Astrocyte (in vitro differentiated cells and primary cell): Measurements from ENCODE around the gene SMOC1. TPM values are rescaled to one million over a fixed set of nuclear protein-coding genes. Genes with fewer than 3 reads are reported as not detected.

Experiments
- DNase-seq: peaks from one replicate; pipeline ENCODE4 v3.0.0-alpha.2; 2010; ENCODE audit warnings: low read depth
- FAIRE-seq: peaks from 2 replicates; lab custom pipeline; 2011; peaks lifted over from hg19 to GRCh38; lab: Jason Lieb, UNC
- H2AFZ ChIP-seq: 2 replicates; pipeline ENCODE4 v1.6.0; 2012; ENCODE audit warnings: low read depth, low read length, inconsistent platforms
- H3K27ac ChIP-seq: 2 replicates; pipeline ENCODE4 v1.5.1; 2011; ENCODE audit warnings: low read depth, low read length, inconsistent platforms
- H3K27me3 ChIP-seq: 2 replicates; pipeline ENCODE4 v1.6.0; 2011; ENCODE audit warnings: low read length, inconsistent platforms; ENCODE audit not compliant: insufficient read depth
- H3K36me3 ChIP-seq: 2 replicates; pipeline ENCODE4 v1.5.1; 2011; ENCODE audit warnings: low read length, inconsistent platforms; ENCODE audit not compliant: insufficient read depth
- H3K4me1 ChIP-seq: 2 replicates; pipeline ENCODE4 v1.5.1; 2011; ENCODE audit warnings: low read length, inconsistent platforms; ENCODE audit not compliant: insufficient read depth
- H3K4me2 ChIP-seq: 2 replicates; pipeline ENCODE4 v1.6.0; 2012; ENCODE audit warnings: low read length, inconsistent platforms
- H3K4me3 ChIP-seq: 2 replicates; pipeline ENCODE4 v1.5.1; 2011; ENCODE audit warnings: low read depth, mild to moderate bottlenecking, low read length, inconsistent platforms; ENCODE audit not compliant: insufficient read depth
- H3K79me2 ChIP-seq: 2 replicates; pipeline ENCODE4 v1.6.0; 2012; ENCODE audit warnings: mild to moderate bottlenecking, low read length, inconsistent platforms; ENCODE audit not compliant: insufficient read depth
- H3K9ac ChIP-seq: 2 replicates; pipeline ENCODE4 v1.6.0; 2012; ENCODE audit warnings: mild to moderate bottlenecking, low read length, inconsistent platforms
- H3K9me3 ChIP-seq: 2 replicates; pipeline ENCODE4 v1.5.1; 2012; ENCODE audit warnings: low read depth, mild to moderate bottlenecking, low read length, inconsistent platforms; ENCODE audit not compliant: insufficient read depth
- H4K20me1 ChIP-seq: 2 replicates; pipeline ENCODE4 v1.6.0; 2012; ENCODE audit warnings: low read length, inconsistent platforms; ENCODE audit not compliant: insufficient read depth
- H3K27ac Mint-ChIP-seq: one replicate; pipeline ENCODE4 v1.8.0; 2021; ENCODE audit warnings: mild to moderate bottlenecking, mixed read lengths; ENCODE audit not compliant: unreplicated experiment
- H3K27me3 Mint-ChIP-seq: one replicate; pipeline ENCODE4 v1.8.0; 2021; ENCODE audit warnings: low read depth, mixed read lengths; ENCODE audit not compliant: unreplicated experiment
- H3K36me3 Mint-ChIP-seq: one replicate; pipeline ENCODE4 v1.8.0; 2021; ENCODE audit warnings: low read depth, mixed read lengths; ENCODE audit not compliant: unreplicated experiment
- H3K4me1 Mint-ChIP-seq: one replicate; pipeline ENCODE4 v1.8.0; 2021; ENCODE audit warnings: low read depth, mixed read lengths; ENCODE audit not compliant: unreplicated experiment
- H3K4me3 Mint-ChIP-seq: one replicate; pipeline ENCODE4 v1.8.0; 2021; ENCODE audit warnings: mild to moderate bottlenecking, moderate library complexity, mixed read lengths; ENCODE audit not compliant: unreplicated experiment
- H3K9me3 Mint-ChIP-seq: one replicate; pipeline ENCODE4 v1.8.0; 2021; ENCODE audit warnings: mild to moderate bottlenecking, mixed read lengths; ENCODE audit not compliant: unreplicated experiment
- EZH2 ChIP-seq: IDR thresholded peaks from 2 replicates; pipeline ENCODE4 v1.6.1; 2012; ENCODE audit warnings: mild to moderate bottlenecking, low read length, inconsistent platforms; ENCODE audit not compliant: insufficient read depth
- total RNA-seq: library from RNA; stranded (reverse); gene quantifications from 2 replicates; pipeline ENCODE4 v1.2.1, GENCODE V29; 2021
- TF ChIP-seq, protein P1 (sequence below): IDR thresholded peaks from 2 replicates; pipeline ENCODE4 v1.5.1; 2011; ENCODE audit warnings: low read depth, mild to moderate bottlenecking, inconsistent platforms, low read length, moderate library complexity; ENCODE audit not compliant: insufficient read depth

The SMOC1 gene
- total RNA-seq, 1 donor from 2014 or later, result 0.16 TPM

DNA sequence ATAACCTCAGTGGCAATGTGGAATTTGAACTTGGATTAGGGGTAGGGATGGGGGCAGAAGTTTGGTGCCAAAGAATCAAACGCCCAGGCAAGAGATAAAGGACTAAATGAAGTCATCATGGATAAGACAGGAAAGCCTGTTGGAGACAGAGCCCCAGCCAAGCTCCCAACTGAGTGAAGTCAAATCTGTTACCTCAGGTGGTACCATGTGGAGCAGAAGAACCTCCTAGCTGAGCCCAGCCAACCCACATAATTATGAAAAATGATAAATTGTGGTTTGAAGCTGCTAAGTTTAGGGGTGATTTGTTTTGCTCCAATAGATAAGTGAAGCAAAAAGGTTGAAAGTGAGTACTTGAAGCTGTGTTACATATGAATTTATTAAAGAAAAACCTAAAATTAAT is 66.1 kb downstream of the SMOC1 start:
- no peak overlapping the region for H2AFZ ChIP-seq
- DNase-seq (no peak), FAIRE-seq (no peak)
- no peaks in the 10 kb centered on the region for H3K79me2 ChIP-seq
- H4K20me1 ChIP-seq, result no peaks in the 10 kb centered on the region
- no peak overlapping the region for H3K4me3 ChIP-seq
- H3K36me3 ChIP-seq, result no peaks in the 10 kb centered on the region
- TF ChIP-seq, protein P1, sequence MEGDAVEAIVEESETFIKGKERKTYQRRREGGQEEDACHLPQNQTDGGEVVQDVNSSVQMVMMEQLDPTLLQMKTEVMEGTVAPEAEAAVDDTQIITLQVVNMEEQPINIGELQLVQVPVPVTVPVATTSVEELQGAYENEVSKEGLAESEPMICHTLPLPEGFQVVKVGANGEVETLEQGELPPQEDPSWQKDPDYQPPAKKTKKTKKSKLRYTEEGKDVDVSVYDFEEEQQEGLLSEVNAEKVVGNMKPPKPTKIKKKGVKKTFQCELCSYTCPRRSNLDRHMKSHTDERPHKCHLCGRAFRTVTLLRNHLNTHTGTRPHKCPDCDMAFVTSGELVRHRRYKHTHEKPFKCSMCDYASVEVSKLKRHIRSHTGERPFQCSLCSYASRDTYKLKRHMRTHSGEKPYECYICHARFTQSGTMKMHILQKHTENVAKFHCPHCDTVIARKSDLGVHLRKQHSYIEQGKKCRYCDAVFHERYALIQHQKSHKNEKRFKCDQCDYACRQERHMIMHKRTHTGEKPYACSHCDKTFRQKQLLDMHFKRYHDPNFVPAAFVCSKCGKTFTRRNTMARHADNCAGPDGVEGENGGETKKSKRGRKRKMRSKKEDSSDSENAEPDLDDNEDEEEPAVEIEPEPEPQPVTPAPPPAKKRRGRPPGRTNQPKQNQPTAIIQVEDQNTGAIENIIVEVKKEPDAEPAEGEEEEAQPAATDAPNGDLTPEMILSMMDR, result no peak
- no peak for TF ChIP-seq EZH2
- Mint-ChIP-seq H3K4me3 (no peak overlapping the region), H3K27me3 (peaks cover 20% of the 10 kb centered on the region), H3K4me1 (peaks cover 5% of the 10 kb centered on the region), H3K36me3 (no peaks in the 10 kb centered on the region), H3K9me3 (peaks cover 9% of the 10 kb centered on the region), H3K27ac (no peak overlapping the region)
- H3K4me1 ChIP-seq, result no peaks in the 10 kb centered on the region
- no peak overlapping the region for H3K27ac ChIP-seq
- peaks cover 3% of the 10 kb centered on the region for H3K27me3 ChIP-seq
- peaks cover 2% of the 10 kb centered on the region for H3K9me3 ChIP-seq
- no peak overlapping the region for H3K9ac ChIP-seq
- H3K4me2 ChIP-seq, result no peak overlapping the region

DNA sequence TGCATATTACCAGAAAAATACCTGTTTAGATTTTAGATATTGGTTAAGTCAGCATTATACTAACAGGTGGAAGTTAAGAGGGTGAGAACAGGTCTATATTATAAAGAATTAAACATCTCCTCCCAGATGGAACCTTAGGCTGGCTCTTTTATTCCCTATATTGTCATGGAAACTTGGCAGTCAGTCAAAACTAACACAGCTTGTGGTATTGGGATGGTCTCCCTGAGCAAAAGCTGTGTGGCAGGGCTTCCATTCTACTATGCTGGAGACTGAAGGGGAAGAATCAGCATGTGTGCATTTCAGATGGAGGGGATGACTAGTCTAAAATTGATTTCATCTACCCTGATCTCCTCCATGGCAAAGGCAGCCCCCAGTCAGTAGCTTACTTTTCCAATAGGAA is 66.7 kb downstream of the SMOC1 start:
- Histone ChIP-seq H3K4me1 (no peaks in the 10 kb centered on the region), H3K79me2 (no peaks in the 10 kb centered on the region), H3K4me3 (no peak overlapping the region), H3K9ac (no peak overlapping the region), H3K36me3 (no peaks in the 10 kb centered on the region), H3K27ac (no peak overlapping the region), H4K20me1 (no peaks in the 10 kb centered on the region), H3K27me3 (peaks cover 3% of the 10 kb centered on the region), H3K4me2 (no peak overlapping the region), H3K9me3 (peaks cover 2% of the 10 kb centered on the region), H2AFZ (no peak overlapping the region)
- Mint-ChIP-seq H3K36me3 (no peaks in the 10 kb centered on the region), H3K9me3 (peaks cover 9% of the 10 kb centered on the region), H3K27me3 (peaks cover 16% of the 10 kb centered on the region), H3K4me1 (peaks cover 5% of the 10 kb centered on the region), H3K27ac (no peak overlapping the region), H3K4me3 (no peak overlapping the region)
- FAIRE-seq, result no peak
- no peak for DNase-seq
- TF ChIP-seq EZH2, result no peak
- TF ChIP-seq, protein P1, result no peak

- H2AFZ ChIP-seq, result no peak overlapping the region
- Mint-ChIP-seq H3K27me3 (peaks cover 7% of the 10 kb centered on the region), H3K36me3 (no peaks in the 10 kb centered on the region), H3K4me3 (no peak overlapping the region), H3K4me1 (peaks cover 5% of the 10 kb centered on the region), H3K27ac (no peak overlapping the region), H3K9me3 (peaks cover 9% of the 10 kb centered on the region)
- peaks cover 2% of the 10 kb centered on the region for H3K9me3 ChIP-seq
- H3K4me2 ChIP-seq, result no peak overlapping the region
- DNase-seq (no peak), FAIRE-seq (no peak)
- no peak overlapping the region for H3K27ac ChIP-seq
- no peaks in the 10 kb centered on the region for H3K79me2 ChIP-seq
- H3K27me3 ChIP-seq, result no peaks in the 10 kb centered on the region
- H4K20me1 ChIP-seq, result no peaks in the 10 kb centered on the region
- no peaks in the 10 kb centered on the region for H3K36me3 ChIP-seq
- no peak overlapping the region for H3K4me3 ChIP-seq
- TF ChIP-seq EZH2, result no peak
- TF ChIP-seq, protein P1, result no peak
- no peaks in the 10 kb centered on the region for H3K4me1 ChIP-seq
- no peak overlapping the region for H3K9ac ChIP-seq
Observed at GRCh38 chr14:69948351-69948750, 69.1 kb downstream of the SMOC1 start.
